Measurements from ENCODE around the gene ZNF507. TPM values are rescaled to one million over a fixed set of nuclear protein-coding genes. Genes with fewer than 3 reads are reported as not detected.

ZNF507 gene
- total RNA-seq, 3 donors from 2014 or later = 18.4 to 29.5 (median 21.6) TPM

DNA sequence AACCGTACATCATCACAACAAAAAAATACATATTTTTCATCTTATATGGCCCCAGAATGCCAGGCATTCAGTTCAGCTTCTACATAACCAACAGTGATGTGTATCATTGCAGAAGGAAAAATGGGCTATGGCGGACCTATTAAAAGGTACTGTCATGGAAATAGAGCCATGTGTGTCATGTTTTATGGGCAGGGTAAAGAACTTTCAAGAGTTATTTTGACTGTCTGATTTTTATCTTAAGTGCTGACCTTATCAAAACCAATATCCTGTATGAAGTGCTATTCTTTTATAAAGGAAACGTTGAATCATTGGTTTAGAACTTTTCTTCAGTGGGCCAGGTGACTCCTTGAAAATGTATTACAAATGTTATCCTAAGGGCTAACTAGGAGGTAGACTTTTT lies 9.9 kb downstream of the ZNF507 start:
- Histone ChIP-seq H3K4me1 (ENCODE audit: low read depth) (peaks cover 8% of the 10 kb centered on the region), H3K36me3 (ENCODE audit: low read depth) (peaks cover 5% of the 10 kb centered on the region), H3K9me3 (no peaks in the 10 kb centered on the region), H3K4me3 (no peak overlapping the region)
- DNase-seq (no peak), ATAC-seq (no peak)
- intact Hi-C loops (cut with DNase I, micrococcal nuclease) = loop anchor here in 1 of 2 donors (10.0 kb wide), 1 partner anchor 49 kb away; the partner anchor contains the start of gene DPY19L3
- TF ChIP-seq, protein P1, sequence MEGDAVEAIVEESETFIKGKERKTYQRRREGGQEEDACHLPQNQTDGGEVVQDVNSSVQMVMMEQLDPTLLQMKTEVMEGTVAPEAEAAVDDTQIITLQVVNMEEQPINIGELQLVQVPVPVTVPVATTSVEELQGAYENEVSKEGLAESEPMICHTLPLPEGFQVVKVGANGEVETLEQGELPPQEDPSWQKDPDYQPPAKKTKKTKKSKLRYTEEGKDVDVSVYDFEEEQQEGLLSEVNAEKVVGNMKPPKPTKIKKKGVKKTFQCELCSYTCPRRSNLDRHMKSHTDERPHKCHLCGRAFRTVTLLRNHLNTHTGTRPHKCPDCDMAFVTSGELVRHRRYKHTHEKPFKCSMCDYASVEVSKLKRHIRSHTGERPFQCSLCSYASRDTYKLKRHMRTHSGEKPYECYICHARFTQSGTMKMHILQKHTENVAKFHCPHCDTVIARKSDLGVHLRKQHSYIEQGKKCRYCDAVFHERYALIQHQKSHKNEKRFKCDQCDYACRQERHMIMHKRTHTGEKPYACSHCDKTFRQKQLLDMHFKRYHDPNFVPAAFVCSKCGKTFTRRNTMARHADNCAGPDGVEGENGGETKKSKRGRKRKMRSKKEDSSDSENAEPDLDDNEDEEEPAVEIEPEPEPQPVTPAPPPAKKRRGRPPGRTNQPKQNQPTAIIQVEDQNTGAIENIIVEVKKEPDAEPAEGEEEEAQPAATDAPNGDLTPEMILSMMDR (IDR thresholded peaks at IDR 0.05) = no peak

DNA sequence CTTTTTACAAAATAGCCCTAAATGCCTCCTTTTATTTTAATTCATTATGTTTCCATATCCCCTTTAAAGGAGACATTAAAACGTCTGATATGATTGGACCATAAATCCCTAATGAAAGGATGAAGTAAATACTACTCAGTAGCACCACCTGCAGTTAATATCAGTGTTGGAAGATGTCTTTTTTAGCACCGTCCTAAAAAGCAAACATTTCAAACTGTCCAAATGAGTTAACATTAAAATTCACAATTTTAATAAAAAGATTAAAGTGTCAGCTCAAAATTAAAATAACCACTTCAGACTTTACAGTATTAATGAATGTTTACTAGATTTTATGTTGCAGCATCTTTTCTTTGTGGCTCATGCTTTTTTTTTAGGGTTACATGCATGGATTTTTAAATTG lies 12.3 kb downstream of the ZNF507 start:
- Histone ChIP-seq H3K9me3 (no peaks in the 10 kb centered on the region), H3K36me3 (ENCODE audit: low read depth) (peaks cover 5% of the 10 kb centered on the region), H3K4me3 (no peak overlapping the region), H3K4me1 (ENCODE audit: low read depth) (peaks cover 7% of the 10 kb centered on the region)
- no peak for ATAC-seq
- TF ChIP-seq, protein P1 (IDR thresholded peaks at IDR 0.05) = no peak
- intact Hi-C loops (cut with DNase I, micrococcal nuclease) = loop anchor here in 1 of 2 donors (10.0 kb wide), 1 partner anchor 47 kb away; the partner anchor contains the start of gene DPY19L3
- DNase-seq = no peak

DNA sequence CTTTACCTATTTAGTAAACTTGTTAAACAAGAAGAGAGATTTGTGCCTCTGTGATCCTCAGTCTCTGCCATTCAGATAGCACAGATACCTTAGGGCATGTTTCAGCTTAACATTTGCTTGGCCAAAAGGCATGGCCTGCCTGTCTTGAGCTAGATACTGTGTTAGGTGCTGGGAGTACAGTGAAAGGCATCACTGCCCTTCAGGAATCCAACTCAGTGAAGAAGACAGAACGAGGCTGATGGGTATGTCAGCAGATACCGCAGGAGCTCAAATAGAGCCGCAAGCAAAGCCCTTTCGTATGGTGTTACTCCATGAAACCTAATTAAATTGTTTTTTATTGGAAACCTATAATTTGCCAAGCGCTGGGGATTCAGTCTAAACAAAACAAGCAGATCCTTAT lies 12.9 kb downstream of the ZNF507 start:
- ATAC-seq = no peak
- Histone ChIP-seq H3K9me3 (no peaks in the 10 kb centered on the region), H3K4me1 (ENCODE audit: low read depth) (peaks cover 7% of the 10 kb centered on the region), H3K36me3 (ENCODE audit: low read depth) (peaks cover 5% of the 10 kb centered on the region), H3K4me3 (no peak overlapping the region)
- DNase-seq = no peak
- TF ChIP-seq, protein P1 (IDR thresholded peaks at IDR 0.05) = no peak
- intact Hi-C loops (cut with DNase I, micrococcal nuclease) = loop anchor here in 1 of 2 donors (10.0 kb wide), 1 partner anchor 46 kb away; the partner anchor contains the start of gene DPY19L3

DNA sequence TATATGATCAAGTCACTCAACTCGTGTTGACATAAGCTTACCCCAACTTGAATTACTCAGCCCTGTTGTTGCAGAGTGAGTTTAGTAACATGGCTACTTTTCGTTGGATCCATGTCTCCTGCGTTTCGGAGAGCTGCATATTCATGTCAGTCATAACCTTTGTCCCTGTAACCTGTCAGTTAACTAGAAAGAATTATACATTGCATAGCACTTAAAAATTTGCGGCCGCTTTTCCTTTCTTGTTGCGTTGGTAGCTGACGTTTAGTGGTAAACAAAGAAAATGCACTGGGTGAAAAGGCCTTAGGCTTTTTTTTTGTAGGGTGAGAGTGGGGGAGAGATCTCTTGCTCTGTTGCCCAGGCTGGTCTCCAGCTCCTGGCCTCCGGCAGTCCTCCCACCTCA lies 14.2 kb downstream of the ZNF507 start:
- no peaks in the 10 kb centered on the region for H3K9me3 ChIP-seq
- TF ChIP-seq, protein P1 (IDR thresholded peaks at IDR 0.05) = no peak
- ATAC-seq (no peak), DNase-seq (no peak)
- peaks cover 5% of the 10 kb centered on the region for H3K36me3 ChIP-seq (ENCODE audit: low read depth)
- H3K4me3 ChIP-seq = no peak overlapping the region
- intact Hi-C loops (cut with DNase I, micrococcal nuclease) = loop anchor here in 1 of 2 donors (10.0 kb wide), 1 partner anchor 45 kb away; the partner anchor contains the start of gene DPY19L3
- H3K4me1 ChIP-seq (ENCODE audit: low read depth) = peaks cover 7% of the 10 kb centered on the region

DNA sequence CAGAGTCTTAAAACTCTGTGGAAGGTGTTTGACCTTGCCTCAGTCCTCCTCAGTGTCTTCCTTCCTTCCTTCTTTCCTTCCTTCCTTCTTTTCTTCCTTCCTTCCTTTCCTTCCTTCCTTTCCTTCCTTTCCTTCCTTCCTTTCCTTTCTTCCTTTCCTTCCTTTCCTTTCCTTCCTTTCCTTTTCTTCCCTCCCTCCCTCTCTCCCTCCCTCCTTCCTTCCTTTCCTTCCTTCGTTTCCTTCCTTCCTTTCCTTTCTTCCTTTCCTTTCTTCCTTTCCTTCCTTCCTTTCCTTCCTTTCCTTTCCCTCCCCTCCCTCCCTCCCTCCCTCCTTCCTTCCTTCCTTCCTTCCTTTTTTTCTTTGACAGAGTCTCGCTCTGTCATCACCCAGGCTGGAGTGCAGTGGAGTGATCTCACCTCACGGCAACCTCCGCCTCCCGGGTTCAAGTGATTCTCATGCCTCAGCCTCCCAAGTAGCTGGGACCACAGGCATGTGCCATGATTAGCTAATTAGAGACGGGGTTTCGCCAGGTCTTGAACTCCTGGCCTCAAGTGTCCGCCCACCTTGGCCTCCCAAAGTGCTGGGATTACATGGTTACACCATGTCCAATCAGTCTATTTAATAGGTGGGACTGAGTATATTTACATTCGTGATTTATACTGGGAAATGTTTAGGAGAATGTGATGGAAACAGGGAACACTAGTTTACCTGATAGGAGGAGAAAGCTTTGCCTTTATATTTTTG lies 16.3 kb downstream of the ZNF507 start:
- DNase-seq (no peak), ATAC-seq (no peak)
- no peak overlapping the region for H3K4me3 ChIP-seq
- TF ChIP-seq, protein P1 (IDR thresholded peaks at IDR 0.05) = no peak
- peaks cover 5% of the 10 kb centered on the region for H3K36me3 ChIP-seq (ENCODE audit: low read depth)
- H3K4me1 ChIP-seq (ENCODE audit: low read depth) = no peaks in the 10 kb centered on the region
- intact Hi-C loops (cut with DNase I, micrococcal nuclease) = no loop called here
- H3K9me3 ChIP-seq = no peaks in the 10 kb centered on the region

Data from mucosa of descending colon (tissue), 3 donors.